Measurements from ENCODE around the gene EFHD2. TPM values are rescaled to one million over a fixed set of nuclear protein-coding genes. Genes with fewer than 3 reads are reported as not detected.

The EFHD2 gene
- total and polyA plus RNA-seq, 2 donors (not counting 1 experiment from before 2014, with no cell fraction given), result 14.9 to 23.5 TPM

GRCh38 chr1:15472587-15472986 is 62.9 kb downstream of the EFHD2 start:
- no peak for DNase-seq (ENCODE audit: low read depth in 2 of 2)
- no peak overlapping the region for H2AFZ ChIP-seq (ENCODE audit: low read length)
- H4K20me1 ChIP-seq (ENCODE audit: control insufficient read depth, extremely low read depth, insufficient read depth, low read length), result no peaks in the 10 kb centered on the region
- no peak overlapping the region for H3K9ac ChIP-seq (ENCODE audit: insufficient read depth, low read length)
- H3K27me3 ChIP-seq (ENCODE audit: control insufficient read depth, insufficient read depth, low read length), result no peaks in the 10 kb centered on the region
- H3K9me3 ChIP-seq (ENCODE audit: control insufficient read depth, insufficient read depth, low read depth, low read length), result no peaks in the 10 kb centered on the region
- H3K27ac ChIP-seq (ENCODE audit: insufficient read depth, low read length), result no peak overlapping the region
- no peaks in the 10 kb centered on the region for H3K36me3 ChIP-seq (ENCODE audit: control insufficient read depth, insufficient read depth, low read length)
- TF ChIP-seq CTCF (conservative IDR thresholded peaks at IDR 0.05 in 1 of 2, IDR thresholded peaks at IDR 0.05 in 1 of 2; ENCODE audit: low read depth in 1 of 2, low read length in 2 of 2) (no peak), EZH2 (IDR thresholded peaks at IDR 0.05; ENCODE audit: low read length, missing control alignments) (no peak)
- no peaks in the 10 kb centered on the region for H3K4me1 ChIP-seq (ENCODE audit: control insufficient read depth, extremely low read depth, insufficient read depth, low read length)
- H3K4me2 ChIP-seq (ENCODE audit: extremely low read depth, insufficient read depth, low read length), result no peak overlapping the region
- no peaks in the 10 kb centered on the region for H3K79me2 ChIP-seq (ENCODE audit: control insufficient read depth, insufficient read depth, low read length)
- H3K4me3 ChIP-seq (replicated peaks in 1 of 4; ENCODE audit: control extremely low read depth in 1 of 4, insufficient read depth in 1 of 4, low read depth in 3 of 4, low read length in 4 of 4), result no peak overlapping the region

- DNase-seq (ENCODE audit: low read depth in 2 of 2), result no peak
- H3K4me1 ChIP-seq (ENCODE audit: control insufficient read depth, extremely low read depth, insufficient read depth, low read length), result no peaks in the 10 kb centered on the region
Observed at GRCh38 chr1:15475752-15476314, 66.1 kb downstream of the EFHD2 start, which contains the start of gene CELA2B. CELA2B (plus strand) TSS chr1:15476104; CDS start chr1:15476126, 22 bp downstream.

GRCh38 chr1:15476927-15477326 is 67.2 kb downstream of the EFHD2 start:
- Histone ChIP-seq H3K4me1 (ENCODE audit: control insufficient read depth, extremely low read depth, insufficient read depth, low read length) (no peaks in the 10 kb centered on the region), H3K27me3 (ENCODE audit: control insufficient read depth, insufficient read depth, low read length) (no peaks in the 10 kb centered on the region), H3K36me3 (ENCODE audit: control insufficient read depth, insufficient read depth, low read length) (no peaks in the 10 kb centered on the region), H2AFZ (ENCODE audit: low read length) (no peak overlapping the region), H3K9ac (ENCODE audit: insufficient read depth, low read length) (no peak overlapping the region), H4K20me1 (ENCODE audit: control insufficient read depth, extremely low read depth, insufficient read depth, low read length) (no peaks in the 10 kb centered on the region), H3K9me3 (ENCODE audit: control insufficient read depth, insufficient read depth, low read depth, low read length) (no peaks in the 10 kb centered on the region), H3K4me3 (replicated peaks in 1 of 4; ENCODE audit: control extremely low read depth in 1 of 4, insufficient read depth in 1 of 4, low read depth in 3 of 4, low read length in 4 of 4) (no peak overlapping the region), H3K4me2 (ENCODE audit: extremely low read depth, insufficient read depth, low read length) (no peak overlapping the region), H3K79me2 (ENCODE audit: control insufficient read depth, insufficient read depth, low read length) (no peaks in the 10 kb centered on the region), H3K27ac (ENCODE audit: insufficient read depth, low read length) (no peak overlapping the region)
- DNase-seq (ENCODE audit: low read depth in 2 of 2), result no peak
- TF ChIP-seq CTCF (conservative IDR thresholded peaks at IDR 0.05 in 1 of 2, IDR thresholded peaks at IDR 0.05 in 1 of 2; ENCODE audit: low read depth in 1 of 2, low read length in 2 of 2) (no peak), EZH2 (IDR thresholded peaks at IDR 0.05; ENCODE audit: low read length, missing control alignments) (no peak)

More at GRCh38 chr1:15475752-15476314, 66.1 kb downstream of the EFHD2 start, which contains the start of gene CELA2B:
- Histone ChIP-seq H3K4me3 (replicated peaks in 1 of 4; ENCODE audit: control extremely low read depth in 1 of 4, insufficient read depth in 1 of 4, low read depth in 3 of 4, low read length in 4 of 4) (no peak within 1 kb of the TSS), H2AFZ (ENCODE audit: low read length) (no peak within 1 kb of the TSS), H3K9me3 (ENCODE audit: control insufficient read depth, insufficient read depth, low read depth, low read length) (no peaks in the 10 kb centered on the region), H3K9ac (ENCODE audit: insufficient read depth, low read length) (no peak within 1 kb of the TSS), H3K36me3 (ENCODE audit: control insufficient read depth, insufficient read depth, low read length) (no peaks in the 10 kb centered on the region), H3K79me2 (ENCODE audit: control insufficient read depth, insufficient read depth, low read length) (no peaks in the 10 kb centered on the region), H3K4me2 (ENCODE audit: extremely low read depth, insufficient read depth, low read length) (no peak within 1 kb of the TSS), H3K27me3 (ENCODE audit: control insufficient read depth, insufficient read depth, low read length) (no peaks in the 10 kb centered on the region), H3K27ac (ENCODE audit: insufficient read depth, low read length) (no peak within 1 kb of the TSS), H4K20me1 (ENCODE audit: control insufficient read depth, extremely low read depth, insufficient read depth, low read length) (no peaks in the 10 kb centered on the region)
- TF ChIP-seq CTCF (conservative IDR thresholded peaks at IDR 0.05 in 1 of 2, IDR thresholded peaks at IDR 0.05 in 1 of 2; ENCODE audit: low read depth in 1 of 2, low read length in 2 of 2), result no peak
- TF ChIP-seq EZH2 (IDR thresholded peaks at IDR 0.05; ENCODE audit: low read length, missing control alignments), result no peak

All from fibroblast of lung (primary cell).